Liver (tissue), 9 donors: ENCODE results near the gene CEACAM7. TPM values are rescaled to one million over a fixed set of nuclear protein-coding genes. Genes with fewer than 3 reads are reported as not detected.

Experiments
- DNase-seq: peaks from one replicate; pipeline ENCODE4 v3.0.0-alpha.2; 2017; ENCODE audit warnings: low spot score
- H3K27ac ChIP-seq, 2 donors: one replicate each; pipeline ENCODE4 v1.7.0; 2013; ENCODE audit warnings: inconsistent platforms in 2 of 2, low read length in 2 of 2, control low read depth in 1 of 2, low read depth in 1 of 2, mild to moderate bottlenecking in 1 of 2
- H3K27me3 ChIP-seq, 4 donors: one replicate each; pipeline versions ENCODE4 v1.6.1 to v1.7.0; 2013; ENCODE audit warnings: low read length in 3 of 4, inconsistent platforms in 1 of 4, mild to moderate bottlenecking in 1 of 4, moderate library complexity in 1 of 4; ENCODE audit not compliant: control insufficient read depth in 4 of 4, insufficient read depth in 4 of 4
- H3K36me3 ChIP-seq, 4 donors: one replicate each; pipeline versions ENCODE4 v1.6.1 to v1.7.0; 2013; ENCODE audit warnings: low read length in 3 of 4, mild to moderate bottlenecking in 3 of 4, low read depth in 1 of 4, moderate library complexity in 1 of 4; ENCODE audit not compliant: control insufficient read depth in 4 of 4, insufficient read depth in 3 of 4
- H3K4me1 ChIP-seq, 4 donors: one replicate each; pipeline versions ENCODE4 v1.6.1 to v1.7.0; 2013; ENCODE audit warnings: low read length in 3 of 4, mild to moderate bottlenecking in 3 of 4, moderate library complexity in 1 of 4; ENCODE audit not compliant: control insufficient read depth in 4 of 4, insufficient read depth in 4 of 4
- H3K4me3 ChIP-seq, 3 donors: one replicate each; pipeline versions ENCODE4 v1.6.1 to v1.7.0; 2013; ENCODE audit warnings: low read length in 3 of 3, control low read depth in 1 of 3, low read depth in 1 of 3, mild to moderate bottlenecking in 1 of 3
- H3K9ac ChIP-seq, 2 donors: one replicate each; pipeline ENCODE4 v1.7.0; 2013; ENCODE audit warnings: low read length in 2 of 2, mild to moderate bottlenecking in 2 of 2, moderate library complexity in 2 of 2, control low read depth in 1 of 2, low read depth in 1 of 2
- H3K9me3 ChIP-seq, 4 donors: one replicate each; pipeline versions ENCODE4 v1.6.1 to v1.7.0; 2013; ENCODE audit warnings: low read length in 3 of 4; ENCODE audit not compliant: control insufficient read depth in 4 of 4
- ATF3 ChIP-seq: IDR thresholded peaks from 2 replicates; pipeline ENCODE4 v1.6.1; 2016; ENCODE audit warnings: antibody characterized with exemption
- EGR1 ChIP-seq, 2 donors: IDR thresholded peaks; 2 replicates each; pipeline ENCODE4 v1.6.1; 2016 to 2018; ENCODE audit warnings: antibody characterized with exemption in 2 of 2, low read depth in 2 of 2
- FOXA1 ChIP-seq: IDR thresholded peaks from 2 replicates; pipeline ENCODE4 v1.6.1; 2016; ENCODE audit warnings: antibody characterized with exemption
- FOXA2 ChIP-seq: IDR thresholded peaks from 2 replicates; pipeline ENCODE4 v1.6.1; 2016; ENCODE audit warnings: antibody characterized with exemption
- GABPA ChIP-seq, 2 donors: IDR thresholded peaks in 1 of 2; conservative IDR thresholded peaks in 1 of 2; 2 replicates each; pipeline ENCODE4 v1.6.1; 2016; ENCODE audit warnings: antibody characterized with exemption in 2 of 2, mild to moderate bottlenecking in 1 of 2, moderate library complexity in 1 of 2
- HNF4A ChIP-seq, 2 donors: conservative IDR thresholded peaks; 2 replicates each; pipeline ENCODE4 v1.6.1; 2016; ENCODE audit warnings: antibody characterized with exemption in 2 of 2, mild to moderate bottlenecking in 2 of 2
- HNF4G ChIP-seq: IDR thresholded peaks from 2 replicates; pipeline ENCODE4 v1.6.1; 2016; ENCODE audit warnings: antibody characterized with exemption
- JUND ChIP-seq, 2 donors: IDR thresholded peaks; 2 replicates each; pipeline ENCODE4 v1.6.1; 2016; ENCODE audit warnings: antibody characterized with exemption in 2 of 2
- NR2F2 ChIP-seq: IDR thresholded peaks from 2 replicates; pipeline ENCODE4 v1.6.1; 2016; ENCODE audit warnings: antibody characterized with exemption
- RAD21 ChIP-seq, 2 donors: IDR thresholded peaks; 2 replicates each; pipeline ENCODE4 v1.6.1; 2016; ENCODE audit warnings: antibody characterized with exemption in 2 of 2, mild to moderate bottlenecking in 2 of 2
- SP1 ChIP-seq: IDR thresholded peaks from 2 replicates; pipeline ENCODE4 v1.6.1; 2018; ENCODE audit warnings: antibody characterized with exemption, mild to moderate bottlenecking
- TAF1 ChIP-seq: conservative IDR thresholded peaks from 2 replicates; pipeline ENCODE4 v1.6.1; 2016; ENCODE audit warnings: antibody characterized with exemption, mild to moderate bottlenecking
- ZBTB33 ChIP-seq: IDR thresholded peaks from 2 replicates; pipeline ENCODE4 v1.6.1; 2016; ENCODE audit warnings: antibody characterized with exemption
- WGBS: extraction: QIAGEN DNeasy Blood & Tissue Kit; methylation state at CpG from one replicate; pipeline ENCODE4 v1.1.7; 2013; 5-methylcytosine and 5-hydroxymethylcytosine counted together
- polyA plus RNA-seq, 2 donors: library from polyadenylated mRNA; stranded (reverse) in 1 of 2; unstranded in 1 of 2; fragments of 200-250 nt in 1 of 2; fragments of >200 nt in 1 of 2; fragmentation: Nextera tagmentation in 1 of 2; extraction: Ambion mirVana in 1 of 2; gene quantifications; one replicate each; pipeline versions ENCODE4 v1.2.1 to v1.2.3, GENCODE V29; 2013 to 2015
- total RNA-seq, 2 donors: library from RNA; depleted of rRNA; stranded (reverse); fragments of >200 nt; gene quantifications; one replicate each; pipeline ENCODE4 v1.2.3, GENCODE V29; 2014
- TF ChIP-seq, protein P1 (sequence below): fragments of 150-350 bp; IDR thresholded peaks from 2 replicates; pipeline ENCODE4 v1.5.1; 2017; ENCODE audit warnings: improper control_type of control experiment, low read depth, low read length; ENCODE audit not compliant: missing input control
- TF ChIP-seq, protein P2 (sequence below): IDR thresholded peaks from 2 replicates; pipeline ENCODE4 v1.6.1; 2016; ENCODE audit warnings: antibody characterized with exemption
- donor health status: healthy.
- donor health status: healthy.
- donor health status: healthy.
- donor health status: healthy.
- donor health status: healthy.

CEACAM7 gene
- total and polyA plus RNA-seq, 4 donors = 0.03 TPM; not detected in 3

DNA sequence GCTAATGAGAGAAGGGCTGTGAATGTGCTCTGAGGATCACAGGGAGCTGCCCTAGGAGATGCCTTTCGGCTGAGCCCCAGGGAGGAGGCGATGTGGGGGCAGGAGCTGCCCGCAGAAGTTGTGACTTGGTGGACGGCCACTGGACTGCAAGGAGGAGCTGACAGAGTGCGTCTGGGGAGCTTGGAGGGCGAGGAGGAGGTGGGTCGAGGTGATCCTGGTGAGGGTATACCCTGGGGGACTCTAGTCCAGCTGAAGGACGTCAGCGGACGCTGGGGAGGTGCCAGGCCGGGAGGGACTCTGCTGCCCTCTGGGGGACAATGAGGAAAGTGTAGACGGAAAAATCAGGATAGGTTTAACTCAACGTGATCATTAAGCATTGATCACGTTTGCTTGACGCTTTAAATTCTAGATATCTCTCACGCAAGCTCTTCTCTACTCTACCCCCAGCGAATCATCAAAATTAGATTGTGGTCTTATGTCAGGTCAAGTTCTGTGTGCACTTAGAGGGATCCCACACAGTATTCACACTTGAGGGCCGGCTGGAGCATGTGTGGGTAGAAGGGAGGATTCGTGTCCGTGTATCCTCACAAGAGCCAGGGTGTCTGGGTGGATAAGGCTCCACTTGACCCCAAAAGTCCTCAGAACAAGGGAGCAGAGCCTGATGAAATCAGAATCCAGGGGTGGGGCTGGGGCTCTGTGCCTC is 3.3 kb upstream of the CEACAM7 start:
- H3K4me3 ChIP-seq = no peak overlapping the region
- no peak for TF ChIP-seq GABPA (IDR thresholded peaks at IDR 0.05 in 1 of 2, conservative IDR thresholded peaks at IDR 0.05 in 1 of 2)
- no peak for TF ChIP-seq ZBTB33
- no peak for TF ChIP-seq EGR1 (IDR thresholded peaks at IDR 0.05; ENCODE audit: low read depth in 2 of 2)
- TF ChIP-seq RAD21 (IDR thresholded peaks at IDR 0.05) = peak in 1 of 2 donors; percentile 35
- TF ChIP-seq, protein P1, sequence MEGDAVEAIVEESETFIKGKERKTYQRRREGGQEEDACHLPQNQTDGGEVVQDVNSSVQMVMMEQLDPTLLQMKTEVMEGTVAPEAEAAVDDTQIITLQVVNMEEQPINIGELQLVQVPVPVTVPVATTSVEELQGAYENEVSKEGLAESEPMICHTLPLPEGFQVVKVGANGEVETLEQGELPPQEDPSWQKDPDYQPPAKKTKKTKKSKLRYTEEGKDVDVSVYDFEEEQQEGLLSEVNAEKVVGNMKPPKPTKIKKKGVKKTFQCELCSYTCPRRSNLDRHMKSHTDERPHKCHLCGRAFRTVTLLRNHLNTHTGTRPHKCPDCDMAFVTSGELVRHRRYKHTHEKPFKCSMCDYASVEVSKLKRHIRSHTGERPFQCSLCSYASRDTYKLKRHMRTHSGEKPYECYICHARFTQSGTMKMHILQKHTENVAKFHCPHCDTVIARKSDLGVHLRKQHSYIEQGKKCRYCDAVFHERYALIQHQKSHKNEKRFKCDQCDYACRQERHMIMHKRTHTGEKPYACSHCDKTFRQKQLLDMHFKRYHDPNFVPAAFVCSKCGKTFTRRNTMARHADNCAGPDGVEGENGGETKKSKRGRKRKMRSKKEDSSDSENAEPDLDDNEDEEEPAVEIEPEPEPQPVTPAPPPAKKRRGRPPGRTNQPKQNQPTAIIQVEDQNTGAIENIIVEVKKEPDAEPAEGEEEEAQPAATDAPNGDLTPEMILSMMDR = peak; percentile 47
- WGBS = 31% methylated on average over 20 of the region's 20 CpGs
- H3K36me3 ChIP-seq = no peaks in the 10 kb centered on the region
- peaks cover 0 to 5% (median 2%) of the 10 kb centered on the region in 4 donors for H3K27me3 ChIP-seq
- no peaks in the 10 kb centered on the region for H3K9me3 ChIP-seq
- H3K9ac ChIP-seq = no peak overlapping the region
- no peaks in the 10 kb centered on the region for H3K4me1 ChIP-seq
- no peak overlapping the region for H3K27ac ChIP-seq
- no peak for DNase-seq

DNA sequence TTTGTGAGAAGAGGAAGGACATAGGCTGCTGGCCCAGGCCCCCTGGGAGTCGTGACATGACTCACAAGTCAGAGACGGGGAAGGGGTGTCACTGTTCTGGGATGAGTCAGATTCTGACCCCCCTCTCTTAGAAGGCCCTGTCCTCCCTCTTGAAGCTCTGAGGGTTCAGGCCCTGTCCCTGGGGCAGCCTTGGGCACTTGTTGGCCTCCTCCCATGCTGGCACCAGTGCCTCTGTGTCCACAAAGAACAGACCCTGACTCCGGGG is 2.7 kb upstream of the CEACAM7 start:
- no peak for TF ChIP-seq FOXA1
- Histone ChIP-seq H3K9ac (no peak overlapping the region), H3K9me3 (no peaks in the 10 kb centered on the region), H3K27ac (no peak overlapping the region), H3K36me3 (no peaks in the 10 kb centered on the region), H3K4me3 (no peak overlapping the region), H3K4me1 (no peaks in the 10 kb centered on the region), H3K27me3 (peaks cover 0 to 7% (median 3%) of the 10 kb centered on the region in 4 donors)
- WGBS = 76% methylated on average over 3 of the region's 3 CpGs
- no peak for DNase-seq

- no peak for DNase-seq
- WGBS = 62% methylated on average over 4 of the region's 4 CpGs
- no peak overlapping the region for H3K9ac ChIP-seq
- H3K27me3 ChIP-seq = peaks cover 0 to 7% (median 3%) of the 10 kb centered on the region in 4 donors
- H3K9me3 ChIP-seq = no peaks in the 10 kb centered on the region
- H3K36me3 ChIP-seq = no peaks in the 10 kb centered on the region
- H3K4me3 ChIP-seq = no peak overlapping the region
- H3K4me1 ChIP-seq = no peaks in the 10 kb centered on the region
- H3K27ac ChIP-seq = no peak overlapping the region
- TF ChIP-seq HNF4A (conservative IDR thresholded peaks at IDR 0.05) = no peak
- TF ChIP-seq EGR1 (IDR thresholded peaks at IDR 0.05; ENCODE audit: low read depth in 2 of 2) = no peak
- no peak for TF ChIP-seq GABPA (IDR thresholded peaks at IDR 0.05 in 1 of 2, conservative IDR thresholded peaks at IDR 0.05 in 1 of 2)
- no peak for TF ChIP-seq RAD21 (IDR thresholded peaks at IDR 0.05)
- no peak for TF ChIP-seq FOXA2
- TF ChIP-seq TAF1 = no peak
- TF ChIP-seq, protein P1 = no peak
- TF ChIP-seq, protein P2, sequence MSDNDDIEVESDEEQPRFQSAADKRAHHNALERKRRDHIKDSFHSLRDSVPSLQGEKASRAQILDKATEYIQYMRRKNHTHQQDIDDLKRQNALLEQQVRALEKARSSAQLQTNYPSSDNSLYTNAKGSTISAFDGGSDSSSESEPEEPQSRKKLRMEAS = no peak
- no peak for TF ChIP-seq NR2F2
- no peak for TF ChIP-seq ZBTB33
- TF ChIP-seq FOXA1 = no peak
- TF ChIP-seq HNF4G = no peak
- no peak for TF ChIP-seq JUND (IDR thresholded peaks at IDR 0.05)
- no peak for TF ChIP-seq SP1
- TF ChIP-seq ATF3 = no peak
Observed at GRCh38 chr19:41689993-41690800, 2.1 kb upstream of the CEACAM7 start.
